ENCODE data around the gene MDFIC2.

The MDFIC2 gene

GRCh38 chr3:70177881-70178645 lies 134.4 kb downstream of the MDFIC2 start:
- DNase-seq, result no peak

- DNase-seq, result no peak
These were observed 136.2 kb downstream of the MDFIC2 start for GRCh38 chr3:70176224-70176623.

- no peak for DNase-seq
These were observed 155.6 kb downstream of the MDFIC2 start for GRCh38 chr3:70156808-70157207.

GRCh38 chr3:70150599-70150998 lies 161.8 kb downstream of the MDFIC2 start:
- no peak for DNase-seq

GRCh38 chr3:70149714-70150400 lies 162.6 kb downstream of the MDFIC2 start:
- DNase-seq, result no peak

All from bone marrow (tissue), 2 donors.